Measurements from ENCODE around the gene OPALIN. TPM values are rescaled to one million over a fixed set of nuclear protein-coding genes. Genes with fewer than 3 reads are reported as not detected.

OPALIN gene
- total RNA-seq, 1 experiment from 2014 or later: not detected

DNA sequence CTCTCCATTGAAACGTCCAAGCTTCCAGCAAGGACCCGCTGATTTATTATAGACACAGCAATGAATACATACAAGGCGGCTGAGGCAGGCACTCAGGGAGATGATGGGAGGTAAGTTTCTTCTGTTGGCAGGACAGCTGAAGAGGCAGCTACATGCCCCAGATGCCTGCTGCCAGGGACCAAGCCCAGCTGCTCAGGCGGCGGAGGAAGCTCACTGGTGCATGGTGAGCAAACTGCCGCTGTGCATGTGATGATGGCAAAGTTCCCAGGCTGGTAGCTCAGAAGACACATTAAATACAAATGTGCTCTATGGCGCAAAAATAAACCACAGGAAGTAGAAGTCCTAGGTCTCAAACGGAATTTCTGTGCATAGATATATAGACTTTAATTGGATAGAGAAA is 52.3 kb downstream of the OPALIN start:
- no TSS peak for BruUV-seq (replicated peaks)
- no peak; the same call in 1 of the 2 replicates for ATAC-seq

DNA sequence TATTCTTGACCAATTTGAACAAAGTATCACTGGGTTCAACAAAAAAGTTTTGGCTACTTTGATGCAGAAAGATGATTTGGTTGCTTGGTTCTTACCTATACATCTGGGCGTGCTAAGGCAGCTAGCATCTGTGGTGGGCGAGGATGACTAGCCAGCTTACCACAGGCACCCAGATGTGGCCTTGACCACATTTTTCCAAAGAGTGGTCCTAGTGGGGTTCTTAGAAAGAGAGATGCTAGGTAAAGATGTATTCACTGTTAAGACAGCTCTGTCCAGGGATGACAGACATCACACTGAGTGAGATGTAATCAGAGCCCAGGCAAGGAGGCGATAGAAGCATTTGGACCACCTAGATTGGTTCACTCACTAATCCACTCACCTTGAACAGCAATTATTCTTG is 53.8 kb downstream of the OPALIN start:
- intact Hi-C loops (cut with micrococcal nuclease; ENCODE audit: unreplicated experiment) (no loop called here), in situ Hi-C loops (cut with HindIII; ENCODE audit: low pct_unique_long_range_greater_than_20kb, low sequenced_read_pairs) (no loop called here)
- Histone ChIP-seq H3K36me3 (ENCODE audit: control insufficient read depth, insufficient read depth, low read length) (no peaks in the 10 kb centered on the region), H3K27ac (ENCODE audit: low read length) (no peak overlapping the region), H3K9me3 (ENCODE audit: control insufficient read depth, insufficient read depth, low read depth, low read length) (no peaks in the 10 kb centered on the region), H3K4me1 (ENCODE audit: control insufficient read depth, insufficient read depth, low read length) (no peaks in the 10 kb centered on the region), H3K27me3 (ENCODE audit: control insufficient read depth, insufficient read depth, low read length) (peaks cover 29% of the 10 kb centered on the region), H3K4me3 (ENCODE audit: low read depth in 2 of 2, low read length in 2 of 2) (no peak overlapping the region)
- ATAC-seq (no peak), DNase-seq (ENCODE audit: low read depth, low spot score) (no peak)
- POLR2A ChIA-PET: no interaction called here
- no peak for TF ChIP-seq TCF7L2 (IDR thresholded peaks at IDR 0.05; ENCODE audit: low read depth, low read length)
- no peak for TF ChIP-seq SIN3A (IDR thresholded peaks at IDR 0.05; ENCODE audit: borderline replicate concordance, insufficient read depth, low read depth, low read length)
- TF ChIP-seq, protein P1, sequence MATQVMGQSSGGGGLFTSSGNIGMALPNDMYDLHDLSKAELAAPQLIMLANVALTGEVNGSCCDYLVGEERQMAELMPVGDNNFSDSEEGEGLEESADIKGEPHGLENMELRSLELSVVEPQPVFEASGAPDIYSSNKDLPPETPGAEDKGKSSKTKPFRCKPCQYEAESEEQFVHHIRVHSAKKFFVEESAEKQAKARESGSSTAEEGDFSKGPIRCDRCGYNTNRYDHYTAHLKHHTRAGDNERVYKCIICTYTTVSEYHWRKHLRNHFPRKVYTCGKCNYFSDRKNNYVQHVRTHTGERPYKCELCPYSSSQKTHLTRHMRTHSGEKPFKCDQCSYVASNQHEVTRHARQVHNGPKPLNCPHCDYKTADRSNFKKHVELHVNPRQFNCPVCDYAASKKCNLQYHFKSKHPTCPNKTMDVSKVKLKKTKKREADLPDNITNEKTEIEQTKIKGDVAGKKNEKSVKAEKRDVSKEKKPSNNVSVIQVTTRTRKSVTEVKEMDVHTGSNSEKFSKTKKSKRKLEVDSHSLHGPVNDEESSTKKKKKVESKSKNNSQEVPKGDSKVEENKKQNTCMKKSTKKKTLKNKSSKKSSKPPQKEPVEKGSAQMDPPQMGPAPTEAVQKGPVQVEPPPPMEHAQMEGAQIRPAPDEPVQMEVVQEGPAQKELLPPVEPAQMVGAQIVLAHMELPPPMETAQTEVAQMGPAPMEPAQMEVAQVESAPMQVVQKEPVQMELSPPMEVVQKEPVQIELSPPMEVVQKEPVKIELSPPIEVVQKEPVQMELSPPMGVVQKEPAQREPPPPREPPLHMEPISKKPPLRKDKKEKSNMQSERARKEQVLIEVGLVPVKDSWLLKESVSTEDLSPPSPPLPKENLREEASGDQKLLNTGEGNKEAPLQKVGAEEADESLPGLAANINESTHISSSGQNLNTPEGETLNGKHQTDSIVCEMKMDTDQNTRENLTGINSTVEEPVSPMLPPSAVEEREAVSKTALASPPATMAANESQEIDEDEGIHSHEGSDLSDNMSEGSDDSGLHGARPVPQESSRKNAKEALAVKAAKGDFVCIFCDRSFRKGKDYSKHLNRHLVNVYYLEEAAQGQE (IDR thresholded peaks at IDR 0.05; ENCODE audit: insufficient read depth in 1 of 2, low read depth in 2 of 2, low read length in 1 of 2): no peak
- TF ChIP-seq POLR2AphosphoS5 (IDR thresholded peaks at IDR 0.05; ENCODE audit: low read depth, low read length): no peak
- TF ChIP-seq CTCF (IDR thresholded peaks at IDR 0.05): no peak
- BruUV-seq (replicated peaks): no TSS peak
- CTCF ChIA-PET: no interaction called here

More for the DNA sequence above, 52.3 kb downstream of the OPALIN start:
- ChIA-PET CTCF (no interaction called here), POLR2A (no interaction called here)
- H3K27ac ChIP-seq (ENCODE audit: low read length): no peak overlapping the region
- no peak overlapping the region for H3K4me3 ChIP-seq (ENCODE audit: low read depth in 2 of 2, low read length in 2 of 2)
- no peak for DNase-seq (ENCODE audit: low read depth, low spot score)
- peaks cover 18% of the 10 kb centered on the region for H3K27me3 ChIP-seq (ENCODE audit: control insufficient read depth, insufficient read depth, low read length)
- intact Hi-C loops (cut with micrococcal nuclease; ENCODE audit: unreplicated experiment): no loop called here
- in situ Hi-C loops (cut with HindIII; ENCODE audit: low pct_unique_long_range_greater_than_20kb, low sequenced_read_pairs): no loop called here
- TF ChIP-seq POLR2AphosphoS5 (IDR thresholded peaks at IDR 0.05; ENCODE audit: low read depth, low read length) (no peak), SIN3A (IDR thresholded peaks at IDR 0.05; ENCODE audit: borderline replicate concordance, insufficient read depth, low read depth, low read length) (no peak), CTCF (IDR thresholded peaks at IDR 0.05) (no peak), TCF7L2 (IDR thresholded peaks at IDR 0.05; ENCODE audit: low read depth, low read length) (no peak)
- TF ChIP-seq, protein P1 (IDR thresholded peaks at IDR 0.05; ENCODE audit: insufficient read depth in 1 of 2, low read depth in 2 of 2, low read length in 1 of 2): no peak
- no peaks in the 10 kb centered on the region for H3K4me1 ChIP-seq (ENCODE audit: control insufficient read depth, insufficient read depth, low read length)
- no peaks in the 10 kb centered on the region for H3K9me3 ChIP-seq (ENCODE audit: control insufficient read depth, insufficient read depth, low read depth, low read length)
- H3K36me3 ChIP-seq (ENCODE audit: control insufficient read depth, insufficient read depth, low read length): no peaks in the 10 kb centered on the region

Data from Panc1 (cell line).